Measurements from ENCODE around the gene VPS37C. TPM values are rescaled to one million over a fixed set of nuclear protein-coding genes. Genes with fewer than 3 reads are reported as not detected.

VPS37C gene
- total and polyA plus RNA-seq, 2 of the 13 experiments (the other 11 are each of a cell fraction or from before 2014, with no cell fraction given): 7.5 to 8.8 TPM

GRCh38 chr11:61151545-61152252 is 9.5 kb downstream of the VPS37C start:
- FAIRE-seq (no peak), DNase-seq (ENCODE audit: low spot score) (no peak), ATAC-seq (peak; percentile 14)
- Histone ChIP-seq H3K27me3 (ENCODE audit: control insufficient read depth in 1 of 2, insufficient read depth in 2 of 2, low read length in 2 of 2) (no peaks in the 10 kb centered on the region), H3K9me3 (ENCODE audit: low read length) (no peaks in the 10 kb centered on the region), H3K79me2 (ENCODE audit: insufficient read depth, low read length) (peaks cover 43% of the 10 kb centered on the region), H3K4me2 (ENCODE audit: low read depth, low read length) (peak overlapping the region; percentile 61), H3K4me3 (replicated peaks in 1 of 3; ENCODE audit: insufficient read depth in 1 of 3, low read depth in 2 of 3, low read length in 3 of 3) (0 out of 6 replicates have a peak overlapping the region, but pooled peaks of 1 of the 3 experiments have one; percentile 8), H3K4me1 (ENCODE audit: insufficient read depth, low read length) (peaks cover 60% of the 10 kb centered on the region), H3K9ac (ENCODE audit: insufficient read depth, low read depth, low read length) (no peak overlapping the region), H3K36me3 (replicated peaks in 1 of 2; ENCODE audit: control insufficient read depth in 1 of 2, insufficient read depth in 2 of 2, low read length in 2 of 2) (peaks cover 2 to 7% of the 10 kb centered on the region in 2 experiments; a peak in 4 of 5 replicates), H4K20me1 (ENCODE audit: insufficient read depth, low read length) (peaks cover 20% of the 10 kb centered on the region), H2AFZ (ENCODE audit: low read length) (no peak overlapping the region), H3K27ac (ENCODE audit: extremely low read length, insufficient read depth, low read length) (no peak overlapping the region)
- in situ Hi-C loops (cut with HindIII; ENCODE audit: extremely low pct_ligation_motif_present, low pct_unique_long_range_greater_than_20kb): no loop called here
- TF ChIP-seq ZFY (CRISPR knock-in tag; IDR thresholded peaks at IDR 0.05) (peak; percentile 22; the same call in 1 of the 2 replicates), BCL6 (CRISPR knock-in tag; IDR thresholded peaks at IDR 0.05) (peak; percentile 41), TBX2 (CRISPR knock-in tag; IDR thresholded peaks at IDR 0.05; ENCODE audit: borderline replicate concordance) (no peak)
- ChIA-PET CTCF (ENCODE audit: low intra/inter-chr PET ratio, low total read pairs) (no interaction called here), POLR2A (interaction anchor here (1.4 to 1.5 kb wide), 2 partner anchors 8 to 10 kb away, joined by 3 to 5 read pairs; partner anchors contain the start of gene VPS37C)
- BruUV-seq (replicated peaks): no TSS peak
- WGBS (ENCODE audit: low lambda C conversion rate): 41% methylated on average over 11 of the region's 12 CpGs
- intact Hi-C loops (cut with micrococcal nuclease; ENCODE audit: unreplicated experiment): loop anchor here (1.0 kb wide), 1 partner anchor 10 kb away; the partner anchor contains the start of gene VPS37C

GRCh38 chr11:61150706-61151544 is 10.3 kb downstream of the VPS37C start:
- no peak overlapping the region for H3K9ac ChIP-seq (ENCODE audit: insufficient read depth, low read depth, low read length)
- intact Hi-C loops (cut with micrococcal nuclease; ENCODE audit: unreplicated experiment): no loop called here
- TF ChIP-seq ZBTB38 (CRISPR knock-in tag; IDR thresholded peaks at IDR 0.05) (peak; percentile 67; the same call in 1 of the 2 replicates), HNF4A (CRISPR knock-in tag; IDR thresholded peaks at IDR 0.05) (peak; percentile 55; the same call in 1 of the 2 replicates), ATF6 (CRISPR knock-in tag; conservative IDR thresholded peaks at IDR 0.05) (no peak)
- peak overlapping the region; percentile 61 for H3K4me2 ChIP-seq (ENCODE audit: low read depth, low read length)
- ATAC-seq (peak; percentile 57), FAIRE-seq (no peak), DNase-seq (ENCODE audit: low spot score) (no peak)
- no peaks in the 10 kb centered on the region for H3K9me3 ChIP-seq (ENCODE audit: low read length)
- in situ Hi-C loops (cut with HindIII; ENCODE audit: extremely low pct_ligation_motif_present, low pct_unique_long_range_greater_than_20kb): no loop called here
- H2AFZ ChIP-seq (ENCODE audit: low read length): no peak overlapping the region
- no TSS peak for BruUV-seq (replicated peaks)
- CTCF ChIA-PET (ENCODE audit: low intra/inter-chr PET ratio, low total read pairs): no interaction called here
- no peak overlapping the region for H3K27ac ChIP-seq (ENCODE audit: extremely low read length, insufficient read depth, low read length)
- peaks cover 20% of the 10 kb centered on the region for H4K20me1 ChIP-seq (ENCODE audit: insufficient read depth, low read length)
- POLR2A ChIA-PET: interaction anchor here (1.4 to 1.5 kb wide), 2 partner anchors 9 to 10 kb away, joined by 3 to 5 read pairs; partner anchors contain the start of gene VPS37C
- H3K27me3 ChIP-seq (ENCODE audit: control insufficient read depth in 1 of 2, insufficient read depth in 2 of 2, low read length in 2 of 2): no peaks in the 10 kb centered on the region
- 0 out of 6 replicates have a peak overlapping the region, but pooled peaks of 2 of the 3 experiments have one; percentile 3 to 8 for H3K4me3 ChIP-seq (replicated peaks in 1 of 3; ENCODE audit: insufficient read depth in 1 of 3, low read depth in 2 of 3, low read length in 3 of 3)
- 62% methylated on average over 16 of the region's 19 CpGs for WGBS (ENCODE audit: low lambda C conversion rate)
- H3K36me3 ChIP-seq (replicated peaks in 1 of 2; ENCODE audit: control insufficient read depth in 1 of 2, insufficient read depth in 2 of 2, low read length in 2 of 2): peaks cover 2 to 7% of the 10 kb centered on the region in 2 experiments; a peak in 4 of 5 replicates
- peaks cover 37% of the 10 kb centered on the region for H3K79me2 ChIP-seq (ENCODE audit: insufficient read depth, low read length)
- peaks cover 55% of the 10 kb centered on the region for H3K4me1 ChIP-seq (ENCODE audit: insufficient read depth, low read length)

Measured in HepG2 (cell line).